SU-DHL-6 (cell line): Measurements from ENCODE around the gene GRM7.

Source experiments
- EZH2phosphoT487 ChIP-seq: fragments of 200-600 bp; sonication (generic), shearing (Covaris generic); conservative IDR thresholded peaks from 2 replicates; pipeline ENCODE4 v1.6.1; 2018; ENCODE audit warnings: mild to moderate bottlenecking, antibody characterized with exemption, low read length, moderate library complexity, mixed read lengths
- TF ChIP-seq, protein P1 (sequence below): fragments of 200-600 bp; sonication (generic); IDR thresholded peaks from one replicate; pipeline ENCODE4 v1.5.1; 2017; ENCODE audit warnings: antibody characterized with exemption, mild to moderate bottlenecking, low read length, moderate library complexity; ENCODE audit not compliant: insufficient read depth, poor library complexity, severe bottlenecking

GRCh38 chr3:7567160-7567559 lies 706.2 kb downstream of the GRM7 start:
- TF ChIP-seq, protein P1, sequence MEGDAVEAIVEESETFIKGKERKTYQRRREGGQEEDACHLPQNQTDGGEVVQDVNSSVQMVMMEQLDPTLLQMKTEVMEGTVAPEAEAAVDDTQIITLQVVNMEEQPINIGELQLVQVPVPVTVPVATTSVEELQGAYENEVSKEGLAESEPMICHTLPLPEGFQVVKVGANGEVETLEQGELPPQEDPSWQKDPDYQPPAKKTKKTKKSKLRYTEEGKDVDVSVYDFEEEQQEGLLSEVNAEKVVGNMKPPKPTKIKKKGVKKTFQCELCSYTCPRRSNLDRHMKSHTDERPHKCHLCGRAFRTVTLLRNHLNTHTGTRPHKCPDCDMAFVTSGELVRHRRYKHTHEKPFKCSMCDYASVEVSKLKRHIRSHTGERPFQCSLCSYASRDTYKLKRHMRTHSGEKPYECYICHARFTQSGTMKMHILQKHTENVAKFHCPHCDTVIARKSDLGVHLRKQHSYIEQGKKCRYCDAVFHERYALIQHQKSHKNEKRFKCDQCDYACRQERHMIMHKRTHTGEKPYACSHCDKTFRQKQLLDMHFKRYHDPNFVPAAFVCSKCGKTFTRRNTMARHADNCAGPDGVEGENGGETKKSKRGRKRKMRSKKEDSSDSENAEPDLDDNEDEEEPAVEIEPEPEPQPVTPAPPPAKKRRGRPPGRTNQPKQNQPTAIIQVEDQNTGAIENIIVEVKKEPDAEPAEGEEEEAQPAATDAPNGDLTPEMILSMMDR, result no peak
- TF ChIP-seq EZH2phosphoT487, result no peak
